Muscle of arm (tissue), 14 donors: Measurements from ENCODE around the gene TMIGD1. TPM values are rescaled to one million over a fixed set of nuclear protein-coding genes. Genes with fewer than 3 reads are reported as not detected.

Experiments
- DNase-seq: peaks from one replicate; pipeline ENCODE4 v3.0.0-alpha.2; 2013
- long read RNA-seq, 11 donors: transcript quantifications; one replicate each; lab custom pipeline, GENCODE V29; 2026
- polyA plus RNA-seq, 12 donors: library from polyadenylated mRNA; unstranded; fragments of 120-200 nt; gene quantifications; one replicate each; pipeline ENCODE4 v1.2.1, GENCODE V29; 2013; ENCODE audit not compliant: insufficient read length in 12 of 12

TMIGD1 gene
- polyA plus RNA-seq = not detected
- long read RNA-seq, donor 1, partial matches to known transcripts = 7 of 11 reads
- long read RNA-seq, donor 1, other reads (novel, unspliced or antisense) = 0 of 11 reads
- long read RNA-seq, donor 2 = 0 reads
- long read RNA-seq, donor 3 = 0 reads
- long read RNA-seq, donor 4 = 0 reads
- long read RNA-seq, donor 5 = 0 reads
- long read RNA-seq, donor 6 = 0 reads
- long read RNA-seq, donor 7 = 0 reads
- long read RNA-seq, donor 8 = 0 reads
- long read RNA-seq, donor 9 = 0 reads
- long read RNA-seq, donor 10 = 0 reads
- long read RNA-seq, donor 11 = 0 reads

- DNase-seq = no peak
These were observed at the start of gene TMIGD1 for GRCh38 chr17:30333503-30334360. TSS of gene TMIGD1 (minus strand) at chr17:30334057. CDS start at chr17:30332133, 1,924 bp downstream.

GRCh38 chr17:30382345-30382744 lies 48.5 kb upstream of the TMIGD1 start:
- no peak for DNase-seq

GRCh38 chr17:30381340-30381659 lies 47.4 kb upstream of the TMIGD1 start:
- DNase-seq = no peak

GRCh38 chr17:30380643-30381339 lies 46.9 kb upstream of the TMIGD1 start:
- DNase-seq = no peak

GRCh38 chr17:30379903-30380381 lies 46.1 kb upstream of the TMIGD1 start:
- no peak for DNase-seq

- no peak for DNase-seq
These were observed 45.5 kb upstream of the TMIGD1 start for GRCh38 chr17:30379303-30379902.

GRCh38 chr17:30378825-30379302 lies 45.0 kb upstream of the TMIGD1 start, which contains the start of gene CPD:
TSS of gene CPD (plus strand) at chr17:30378927. CDS start at chr17:30378981, 54 bp downstream.
- DNase-seq = peak; percentile 98

- DNase-seq = no peak
These were observed 44.5 kb upstream of the TMIGD1 start for GRCh38 chr17:30378241-30378824.

- DNase-seq = no peak
These were observed 43.9 kb upstream of the TMIGD1 start for GRCh38 chr17:30377574-30378240.

GRCh38 chr17:30376621-30377452 lies 43.0 kb upstream of the TMIGD1 start:
- DNase-seq = peak; percentile 25

- DNase-seq = no peak
These were observed 41.8 kb upstream of the TMIGD1 start for GRCh38 chr17:30375661-30376060.

- DNase-seq = no peak
These were observed 38.9 kb upstream of the TMIGD1 start for GRCh38 chr17:30372755-30373154.

- no peak for DNase-seq
These were observed 36.1 kb upstream of the TMIGD1 start for GRCh38 chr17:30369995-30370394.

GRCh38 chr17:30368912-30369720 lies 35.3 kb upstream of the TMIGD1 start:
- DNase-seq = no peak

- DNase-seq = no peak
These were observed 32.7 kb upstream of the TMIGD1 start for GRCh38 chr17:30366536-30366935.

GRCh38 chr17:30363715-30364202 lies 29.9 kb upstream of the TMIGD1 start:
- DNase-seq = no peak

- no peak for DNase-seq
These were observed 28.0 kb upstream of the TMIGD1 start for GRCh38 chr17:30361766-30362279.

GRCh38 chr17:30360086-30360808 lies 26.4 kb upstream of the TMIGD1 start:
- DNase-seq = no peak
